ENCODE data around the gene HUNK. TPM values are rescaled to one million over a fixed set of nuclear protein-coding genes. Genes with fewer than 3 reads are reported as not detected.

The HUNK gene
- polyA plus RNA-seq, 1 donor (not counting 4 experiments of a cell fraction or from before 2014, with no cell fraction given) = 0.03 TPM

DNA sequence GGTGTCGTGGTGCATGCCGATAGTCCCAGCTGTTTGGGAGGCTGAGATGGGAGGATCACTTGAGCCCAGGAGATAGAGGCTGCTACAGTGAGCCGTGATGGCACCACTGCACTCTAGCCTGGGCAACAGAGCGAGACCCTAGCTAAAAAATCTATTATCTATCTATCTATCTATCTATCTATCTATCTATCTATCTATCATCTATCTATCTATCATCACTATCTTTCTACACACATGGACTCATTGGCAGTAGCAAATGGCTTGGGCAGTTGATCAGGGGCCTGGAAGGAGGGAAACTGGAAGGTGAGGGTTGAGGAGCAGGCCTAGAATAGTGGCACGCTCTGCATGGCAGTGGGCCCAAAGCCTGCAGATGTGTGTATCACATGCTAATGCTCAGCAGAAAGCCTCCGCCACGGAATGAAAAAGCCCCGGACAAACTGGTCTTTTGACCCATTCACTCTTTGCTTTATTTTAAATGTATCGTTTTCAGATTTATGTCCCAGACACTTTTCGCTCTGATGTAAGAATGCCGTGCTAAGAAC lies 7.3 kb upstream of the HUNK start:
- FAIRE-seq (no peak), DNase-seq (ENCODE audit: low read depth, low spot score) (no peak)
- H3K79me2 ChIP-seq (ENCODE audit: control insufficient read depth, insufficient read depth, low read length) = no peaks in the 10 kb centered on the region
- no peak overlapping the region for H2AFZ ChIP-seq (ENCODE audit: control insufficient read depth, low read length)
- H3K27ac ChIP-seq (ENCODE audit: control insufficient read depth, insufficient read depth, low read length) = no peak overlapping the region
- no peak overlapping the region for H3K9ac ChIP-seq (ENCODE audit: control insufficient read depth, extremely low read depth, insufficient read depth, low read length)
- no peak overlapping the region for H3K4me2 ChIP-seq (ENCODE audit: control insufficient read depth, extremely low read depth, insufficient read depth, low read depth, low read length)
- H3K27me3 ChIP-seq (ENCODE audit: control insufficient read depth, extremely low read depth, insufficient read depth, low read length) = peaks cover 8% of the 10 kb centered on the region
- TF ChIP-seq, protein P1, sequence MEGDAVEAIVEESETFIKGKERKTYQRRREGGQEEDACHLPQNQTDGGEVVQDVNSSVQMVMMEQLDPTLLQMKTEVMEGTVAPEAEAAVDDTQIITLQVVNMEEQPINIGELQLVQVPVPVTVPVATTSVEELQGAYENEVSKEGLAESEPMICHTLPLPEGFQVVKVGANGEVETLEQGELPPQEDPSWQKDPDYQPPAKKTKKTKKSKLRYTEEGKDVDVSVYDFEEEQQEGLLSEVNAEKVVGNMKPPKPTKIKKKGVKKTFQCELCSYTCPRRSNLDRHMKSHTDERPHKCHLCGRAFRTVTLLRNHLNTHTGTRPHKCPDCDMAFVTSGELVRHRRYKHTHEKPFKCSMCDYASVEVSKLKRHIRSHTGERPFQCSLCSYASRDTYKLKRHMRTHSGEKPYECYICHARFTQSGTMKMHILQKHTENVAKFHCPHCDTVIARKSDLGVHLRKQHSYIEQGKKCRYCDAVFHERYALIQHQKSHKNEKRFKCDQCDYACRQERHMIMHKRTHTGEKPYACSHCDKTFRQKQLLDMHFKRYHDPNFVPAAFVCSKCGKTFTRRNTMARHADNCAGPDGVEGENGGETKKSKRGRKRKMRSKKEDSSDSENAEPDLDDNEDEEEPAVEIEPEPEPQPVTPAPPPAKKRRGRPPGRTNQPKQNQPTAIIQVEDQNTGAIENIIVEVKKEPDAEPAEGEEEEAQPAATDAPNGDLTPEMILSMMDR (optimal IDR thresholded peaks at IDR 0.05 in 1 of 3, IDR thresholded peaks at IDR 0.05 in 1 of 3, conservative IDR thresholded peaks at IDR 0.05 in 1 of 3; ENCODE audit: extremely low read depth in 1 of 3, insufficient read depth in 2 of 3, low read length in 3 of 3) = no peak
- no peak for TF ChIP-seq EZH2 (IDR thresholded peaks at IDR 0.05; ENCODE audit: low read length)
- H3K9me3 ChIP-seq (ENCODE audit: control insufficient read depth, low read depth, low read length) = no peaks in the 10 kb centered on the region
- no peak overlapping the region for H3K4me3 ChIP-seq (ENCODE audit: control insufficient read depth in 2 of 3, extremely low read depth in 1 of 3, insufficient read depth in 2 of 3, low read depth in 1 of 3, low read length in 3 of 3)
- H3K4me1 ChIP-seq (ENCODE audit: control insufficient read depth, extremely low read depth, insufficient read depth, low read length) = no peaks in the 10 kb centered on the region
- no peaks in the 10 kb centered on the region for H3K36me3 ChIP-seq (ENCODE audit: control insufficient read depth in 2 of 2, extremely low read depth in 1 of 2, insufficient read depth in 2 of 2, low read length in 2 of 2)
- dilution Hi-C loops (cut with MboI; ENCODE audit: extremely low pct_ligation_motif_present, low sequenced_read_pairs) = no loop called here
- H4K20me1 ChIP-seq (ENCODE audit: control insufficient read depth, extremely low read depth, insufficient read depth, low read length) = no peaks in the 10 kb centered on the region
- no peaks in the 10 kb centered on the region for H3K9me1 ChIP-seq (ENCODE audit: control insufficient read depth, extremely low read depth, insufficient read depth, low read length)

DNA sequence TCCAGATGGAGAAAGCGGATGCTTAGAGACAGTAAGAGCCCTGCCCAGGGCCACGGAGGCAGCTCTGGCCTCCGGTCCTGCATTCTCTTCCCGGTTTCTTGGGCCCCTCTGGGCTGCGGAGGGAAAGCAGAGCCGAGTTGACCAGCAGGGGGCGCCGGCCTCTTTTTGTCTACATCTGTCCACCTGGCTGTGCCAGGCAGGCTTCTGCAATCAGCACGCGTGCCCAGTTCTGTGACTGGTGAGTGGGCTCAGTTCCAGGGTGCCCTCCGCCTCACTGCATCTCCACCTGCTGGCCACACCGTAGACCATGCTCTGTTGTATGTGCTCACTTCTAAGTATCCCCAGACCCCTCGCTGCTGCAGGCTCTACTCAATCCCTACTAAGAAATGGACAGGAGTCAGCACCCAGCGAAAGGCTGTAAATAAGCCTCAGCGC lies 6.7 kb upstream of the HUNK start:
- H3K9me3 ChIP-seq (ENCODE audit: control insufficient read depth, low read depth, low read length) = no peaks in the 10 kb centered on the region
- DNase-seq (ENCODE audit: low read depth, low spot score) (peak; percentile 7), FAIRE-seq (no peak)
- H4K20me1 ChIP-seq (ENCODE audit: control insufficient read depth, extremely low read depth, insufficient read depth, low read length) = no peaks in the 10 kb centered on the region
- H3K4me1 ChIP-seq (ENCODE audit: control insufficient read depth, extremely low read depth, insufficient read depth, low read length) = no peaks in the 10 kb centered on the region
- no peak overlapping the region for H3K27ac ChIP-seq (ENCODE audit: control insufficient read depth, insufficient read depth, low read length)
- dilution Hi-C loops (cut with MboI; ENCODE audit: extremely low pct_ligation_motif_present, low sequenced_read_pairs) = no loop called here
- no peaks in the 10 kb centered on the region for H3K36me3 ChIP-seq (ENCODE audit: control insufficient read depth in 2 of 2, extremely low read depth in 1 of 2, insufficient read depth in 2 of 2, low read length in 2 of 2)
- H3K9me1 ChIP-seq (ENCODE audit: control insufficient read depth, extremely low read depth, insufficient read depth, low read length) = no peaks in the 10 kb centered on the region
- no peak overlapping the region for H3K4me2 ChIP-seq (ENCODE audit: control insufficient read depth, extremely low read depth, insufficient read depth, low read depth, low read length)
- peaks cover 12% of the 10 kb centered on the region for H3K27me3 ChIP-seq (ENCODE audit: control insufficient read depth, extremely low read depth, insufficient read depth, low read length)
- no peaks in the 10 kb centered on the region for H3K79me2 ChIP-seq (ENCODE audit: control insufficient read depth, insufficient read depth, low read length)
- H2AFZ ChIP-seq (ENCODE audit: control insufficient read depth, low read length) = no peak overlapping the region
- H3K9ac ChIP-seq (ENCODE audit: control insufficient read depth, extremely low read depth, insufficient read depth, low read length) = no peak overlapping the region
- no peak overlapping the region for H3K4me3 ChIP-seq (ENCODE audit: control insufficient read depth in 2 of 3, extremely low read depth in 1 of 3, insufficient read depth in 2 of 3, low read depth in 1 of 3, low read length in 3 of 3)
- TF ChIP-seq, protein P1 (optimal IDR thresholded peaks at IDR 0.05 in 1 of 3, IDR thresholded peaks at IDR 0.05 in 1 of 3, conservative IDR thresholded peaks at IDR 0.05 in 1 of 3; ENCODE audit: extremely low read depth in 1 of 3, insufficient read depth in 2 of 3, low read length in 3 of 3) = peak; percentile 74 to 95 (median 76)
- TF ChIP-seq EZH2 (IDR thresholded peaks at IDR 0.05; ENCODE audit: low read length) = no peak
